SU-DHL-6 (cell line): Measurements from ENCODE around the gene PPP2R2C.

ENCODE experiments used
- H2AFZ ChIP-seq: fragments of 200-600 bp; sonication (generic); 2 replicates; pipeline ENCODE4 v1.6.1; 2014; ENCODE audit warnings: low read depth, mild to moderate bottlenecking, moderate library complexity, mixed read lengths, antibody characterized with exemption, low read length; ENCODE audit not compliant: severe bottlenecking
- H3F3A ChIP-seq: fragments of 200-600 bp; shearing (Covaris generic); 2 replicates; pipeline ENCODE4 v1.6.0; 2016; ENCODE audit warnings: antibody characterized with exemption, mild to moderate bottlenecking; ENCODE audit not compliant: insufficient read depth
- H3K27ac ChIP-seq: fragments of 200-600 bp; sonication (generic); 2 replicates; pipeline ENCODE4 v1.5.1; 2016; ENCODE audit warnings: low read depth, mild to moderate bottlenecking, low read length, moderate library complexity, mixed read lengths
- H3K27me3 ChIP-seq: fragments of 200-600 bp; sonication (generic), shearing (Covaris generic); 2 replicates; pipeline ENCODE4 v1.6.0; 2014; ENCODE audit warnings: mild to moderate bottlenecking, low read length
- H3K36me3 ChIP-seq: fragments of 200-600 bp; sonication (generic); 2 replicates; pipeline ENCODE4 v1.6.1; 2014; ENCODE audit warnings: mild to moderate bottlenecking, low read length, mixed read lengths
- H3K4me2 ChIP-seq: fragments of 300-600, 200-600 bp; shearing (Covaris generic), sonication (generic); 2 replicates; pipeline ENCODE4 v1.6.0; 2014; ENCODE audit warnings: low read length, low read depth, mild to moderate bottlenecking; ENCODE audit not compliant: poor library complexity, severe bottlenecking
- H3K4me3 ChIP-seq: fragments of 200-600 bp; sonication (generic); 2 replicates; pipeline ENCODE4 v1.5.1; 2014; ENCODE audit warnings: antibody characterized with exemption, low read length, mild to moderate bottlenecking, mixed read lengths; ENCODE audit not compliant: insufficient read depth, poor library complexity, severe bottlenecking
- H3K79me2 ChIP-seq: fragments of 200-600 bp; sonication (generic); 2 replicates; pipeline ENCODE4 v1.6.1; 2014; ENCODE audit warnings: mild to moderate bottlenecking, low read length, moderate library complexity; ENCODE audit not compliant: insufficient read depth
- H3K9ac ChIP-seq: fragments of 200-600 bp; sonication (generic); 2 replicates; pipeline ENCODE4 v1.7.0; 2014; ENCODE audit warnings: mild to moderate bottlenecking, low read length
- H3K9me2 ChIP-seq: fragments of 200-600 bp; sonication (generic); replicated peaks from 2 replicates; pipeline ENCODE4 v1.6.1; 2014; ENCODE audit warnings: low read length; ENCODE audit not compliant: insufficient read depth
- H3K9me3 ChIP-seq: fragments of 200-600 bp; sonication (generic); 2 replicates; pipeline ENCODE4 v1.6.1; 2014; ENCODE audit warnings: low read length, mixed read lengths; ENCODE audit not compliant: insufficient read depth
- H4K20me1 ChIP-seq: fragments of 200-600 bp; sonication (generic); 2 replicates; pipeline ENCODE4 v1.6.1; 2014; ENCODE audit warnings: low read depth, mild to moderate bottlenecking, antibody characterized with exemption, low read length, moderate library complexity, mixed read lengths
- CTCF ChIP-seq: fragments of 200-600 bp; sonication (generic); IDR thresholded peaks from one replicate; pipeline ENCODE4 v1.5.1; 2017; ENCODE audit warnings: antibody characterized with exemption, mild to moderate bottlenecking, low read length, moderate library complexity; ENCODE audit not compliant: insufficient read depth, poor library complexity, severe bottlenecking
- EZH2phosphoT487 ChIP-seq: fragments of 200-600 bp; sonication (generic), shearing (Covaris generic); conservative IDR thresholded peaks from 2 replicates; pipeline ENCODE4 v1.6.1; 2018; ENCODE audit warnings: mild to moderate bottlenecking, antibody characterized with exemption, low read length, moderate library complexity, mixed read lengths

The PPP2R2C gene

GRCh38 chr4:6372649-6373525 is 99.5 kb downstream of the PPP2R2C start:
- Histone ChIP-seq H3K79me2 (no peaks in the 10 kb centered on the region), H3K27ac (no peak overlapping the region), H2AFZ (no peak overlapping the region), H3K9me2 (no peaks in the 10 kb centered on the region), H3K4me3 (no peak overlapping the region), H3K9ac (no peak overlapping the region), H3K9me3 (no peaks in the 10 kb centered on the region), H3K27me3 (no peaks in the 10 kb centered on the region), H3K4me2 (no peak overlapping the region), H4K20me1 (no peaks in the 10 kb centered on the region), H3F3A (no peaks in the 10 kb centered on the region), H3K36me3 (no peaks in the 10 kb centered on the region)
- TF ChIP-seq EZH2phosphoT487: no peak
- no peak for TF ChIP-seq CTCF

GRCh38 chr4:6371812-6372211 is 100.6 kb downstream of the PPP2R2C start:
- Histone ChIP-seq H3K9me2 (no peaks in the 10 kb centered on the region), H3K9me3 (no peaks in the 10 kb centered on the region), H3K27me3 (no peaks in the 10 kb centered on the region), H3K36me3 (no peaks in the 10 kb centered on the region), H3K4me2 (no peak overlapping the region), H4K20me1 (no peaks in the 10 kb centered on the region), H3K9ac (no peak overlapping the region), H3K4me3 (no peak overlapping the region), H3F3A (no peaks in the 10 kb centered on the region), H3K27ac (no peak overlapping the region), H2AFZ (no peak overlapping the region), H3K79me2 (no peaks in the 10 kb centered on the region)
- TF ChIP-seq CTCF: no peak
- no peak for TF ChIP-seq EZH2phosphoT487

- Histone ChIP-seq H3K27ac (no peak overlapping the region), H3F3A (no peaks in the 10 kb centered on the region), H2AFZ (no peak overlapping the region), H3K27me3 (no peaks in the 10 kb centered on the region), H3K9me3 (no peaks in the 10 kb centered on the region), H3K36me3 (no peaks in the 10 kb centered on the region), H3K4me3 (no peak overlapping the region), H3K9ac (no peak overlapping the region), H3K9me2 (no peaks in the 10 kb centered on the region), H3K4me2 (no peak overlapping the region), H4K20me1 (no peaks in the 10 kb centered on the region), H3K79me2 (no peaks in the 10 kb centered on the region)
- no peak for TF ChIP-seq CTCF
- no peak for TF ChIP-seq EZH2phosphoT487
These were observed 101.1 kb downstream of the PPP2R2C start for GRCh38 chr4:6371271-6371670.
